GM12878 (cell line): ENCODE results near the gene MARVELD2. TPM values are rescaled to one million over a fixed set of nuclear protein-coding genes. Genes with fewer than 3 reads are reported as not detected.

ENCODE experiments used
- ATAC-seq: fragments of 200-7000 bp; cut with Tn5 transposase; 3 replicates; pipeline ENCODE4 v1.9.1; 2020; ENCODE audit warnings: mild to moderate bottlenecking, moderate library complexity
- BruUV-seq: library from RNA; stranded (reverse); fragments of 400-500 nt; replicated peaks from 2 replicates; lab custom pipeline; 2021; lab: Mats Ljungman, UMichigan
- CTCF ChIA-PET: fragments of 300-600 bp; sonication (Branson Sonifier 250); formaldehyde crosslinking; extraction: SDS; loops from one replicate; lab custom pipeline; 2021; ENCODE audit warnings: inconsistent platforms; lab: Yijun Ruan, JAX
- POLR2A ChIA-PET: fragments of 350-600 bp; formaldehyde crosslinking; extraction: SDS; loops from one replicate; lab custom pipeline; 2021; ENCODE audit warnings: inconsistent platforms; lab: Charles Lee
- RAD21 ChIA-PET: fragments of 300-600 bp; sonication (Branson Sonifier 250); formaldehyde crosslinking; loops from one replicate; lab custom pipeline; 2023; ENCODE audit warnings: antibody characterized with exemption; ENCODE audit not compliant: unreplicated experiment; lab: Charles Lee
- SMC1A ChIA-PET: fragments of 300-600 bp; sonication (Branson Sonifier 250); formaldehyde crosslinking; loops from one replicate; lab custom pipeline; 2023; ENCODE audit not compliant: unreplicated experiment, uncharacterized antibody; lab: Charles Lee
- DNase-seq: peaks from one replicate; pipeline ENCODE4 v3.0.0-alpha.2; 2011; ENCODE audit warnings: low read depth, low spot score
- FAIRE-seq: peaks from 3 replicates; lab custom pipeline; 2011; peaks lifted over from hg19 to GRCh38; lab: Jason Lieb, UNC
- H2AFZ ChIP-seq: 2 replicates; pipeline ENCODE4 v1.6.0; 2011; ENCODE audit warnings: low read depth, low read length, control low read depth; ENCODE audit not compliant: control insufficient read depth
- H3K27ac ChIP-seq: 2 replicates; pipeline ENCODE4 v1.5.1; 2011; ENCODE audit warnings: control low read depth; ENCODE audit not compliant: control insufficient read depth, insufficient read depth
- H3K27me3 ChIP-seq, 2 experiments: replicated peaks in 1 of 2; 2 replicates each; pipeline versions ENCODE4 v1.6.0 to v1.6.1; 2011; ENCODE audit warnings: low read length in 1 of 2; ENCODE audit not compliant: control insufficient read depth in 2 of 2, insufficient read depth in 2 of 2
- H3K36me3 ChIP-seq, 2 experiments: 2 replicates each; pipeline ENCODE4 v1.5.1; 2011; ENCODE audit warnings: low read length in 1 of 2; ENCODE audit not compliant: control insufficient read depth in 2 of 2, insufficient read depth in 2 of 2
- H3K4me1 ChIP-seq: 2 replicates; pipeline ENCODE4 v1.6.1; 2011; ENCODE audit warnings: mild to moderate bottlenecking, low read length, moderate library complexity, mixed read lengths; ENCODE audit not compliant: control insufficient read depth, insufficient read depth
- H3K4me2 ChIP-seq: 2 replicates; pipeline ENCODE4 v1.6.0; 2011; ENCODE audit warnings: control low read depth; ENCODE audit not compliant: control insufficient read depth, insufficient read depth
- H3K4me3 ChIP-seq: fragments of 200-600 bp; sonication (generic); 2 replicates; pipeline ENCODE4 v1.5.1; 2016
- H3K79me2 ChIP-seq: 2 replicates; pipeline ENCODE4 v1.6.0; 2011; ENCODE audit warnings: low read length; ENCODE audit not compliant: control insufficient read depth, insufficient read depth
- H3K9ac ChIP-seq: 2 replicates; pipeline ENCODE4 v1.8.0; 2011; ENCODE audit warnings: low read length, control low read depth, mixed read lengths; ENCODE audit not compliant: control insufficient read depth, insufficient read depth
- H3K9me3 ChIP-seq: replicated peaks from 3 replicates; pipeline ENCODE4 v1.5.1; 2011; ENCODE audit warnings: mild to moderate bottlenecking, low read length; ENCODE audit not compliant: control insufficient read depth, insufficient read depth
- H4K20me1 ChIP-seq: 2 replicates; pipeline ENCODE4 v1.6.0; 2011; ENCODE audit not compliant: control insufficient read depth, insufficient read depth
- ATF2 ChIP-seq: IDR thresholded peaks from 2 replicates; pipeline ENCODE4 v1.6.1; 2012; ENCODE audit warnings: low read length, inconsistent platforms
- CTCF ChIP-seq, 3 experiments: IDR thresholded peaks in 2 of 3; conservative IDR thresholded peaks in 1 of 3; 2 replicates each; pipeline ENCODE4 v1.5.1; 2011; ENCODE audit warnings: low read depth in 3 of 3, low read length in 3 of 3, mild to moderate bottlenecking in 3 of 3, control low read depth in 2 of 3, moderate library complexity in 2 of 3, inconsistent platforms in 1 of 3, mixed read lengths in 1 of 3; ENCODE audit not compliant: control insufficient read depth in 2 of 3, insufficient read depth in 1 of 3; ENCODE audit errors: extremely low read depth in 1 of 3
- IKZF1 ChIP-seq: fragments of 450-650 bp; conservative IDR thresholded peaks from 2 replicates; pipeline ENCODE4 v1.6.1; 2017; ENCODE audit warnings: antibody characterized with exemption, mild to moderate bottlenecking
- IKZF2 ChIP-seq, 2 experiments: fragments of 450-650 bp; IDR thresholded peaks; 2 replicates each; pipeline ENCODE4 v1.6.1; 2017; ENCODE audit warnings: mild to moderate bottlenecking in 2 of 2, moderate library complexity in 2 of 2
- KAT2A ChIP-seq: conservative IDR thresholded peaks from 2 replicates; pipeline ENCODE4 v1.6.1; 2011; ENCODE audit warnings: low read depth, low read length; ENCODE audit not compliant: control insufficient read depth
- MTA2 ChIP-seq: fragments of 450-650 bp; IDR thresholded peaks from 2 replicates; pipeline ENCODE4 v1.6.1; 2016; ENCODE audit warnings: low read depth, mild to moderate bottlenecking, moderate library complexity
- NFYA ChIP-seq: IDR thresholded peaks from 2 replicates; pipeline ENCODE4 v1.6.1; 2011; ENCODE audit warnings: low read depth, mild to moderate bottlenecking, low read length, improper control_type of control experiment, borderline replicate concordance
- POLR2AphosphoS2 ChIP-seq: IDR thresholded peaks from 2 replicates; pipeline ENCODE4 v1.6.1; 2011; ENCODE audit warnings: low read depth, mild to moderate bottlenecking, low read length, improper control_type of control experiment, moderate library complexity
- POLR2AphosphoS5 ChIP-seq: IDR thresholded peaks from 2 replicates; pipeline ENCODE4 v1.6.1; 2011; ENCODE audit warnings: mild to moderate bottlenecking, low read length, inconsistent platforms
- SMAD1 ChIP-seq: fragments of 450-650 bp; IDR thresholded peaks from 2 replicates; pipeline ENCODE4 v1.6.1; 2018; ENCODE audit warnings: mild to moderate bottlenecking, low read depth; ENCODE audit not compliant: partially characterized antibody
- SMAD5 ChIP-seq: IDR thresholded peaks from 2 replicates; pipeline ENCODE4 v1.6.1; 2016; ENCODE audit warnings: antibody characterized with exemption, low read depth
- ZBED1 ChIP-seq: IDR thresholded peaks from 2 replicates; pipeline ENCODE4 v1.6.1; 2016; ENCODE audit warnings: borderline replicate concordance
- ZNF24 ChIP-seq: fragments of 450-650 bp; IDR thresholded peaks from 2 replicates; pipeline ENCODE4 v1.6.1; 2017; ENCODE audit warnings: antibody characterized with exemption, mild to moderate bottlenecking
- ZNF687 ChIP-seq: fragments of 450-650 bp; IDR thresholded peaks from 2 replicates; pipeline ENCODE4 v1.6.1; 2017; ENCODE audit warnings: mild to moderate bottlenecking, moderate library complexity
- WGBS: methylation state at CpG from one replicate; pipeline ENCODE4 v1.1.6; 2016; ENCODE audit warnings: low lambda C conversion rate; ENCODE audit not compliant: insufficient replicate concordance, insufficient coverage; ENCODE audit errors: missing lambda C conversion rate; 5-methylcytosine and 5-hydroxymethylcytosine counted together
- in situ Hi-C: fragments of 300-500 bp; cut with MboI; formaldehyde crosslinking; loops from 9 replicates; pipeline ENCODE4 v1.14.3; 2018; ENCODE audit warnings: mixed read lengths
- intact Hi-C: fragments of 100-400 bp; cut with micrococcal nuclease; formaldehyde crosslinking; loops from one replicate; pipeline ENCODE4 v1.14.2; 2022; ENCODE audit not compliant: unreplicated experiment
- polyA plus RNA-seq, 11 experiments: library from polyadenylated mRNA; depleted of rRNA in 4 of 11; unstranded in 6 of 11; stranded (reverse) in 5 of 11; fragments of >200 nt; fragmentation: Nextera tagmentation in 4 of 11; fragmentation: Illumina TruSeq in 1 of 11; extraction: Ambion mirVana in 4 of 11; extraction: Trizol in 1 of 11; gene quantifications; 1 replicate in 1 of 11; 2 replicates in 10 of 11; pipeline versions ENCODE4 v1.2.1 to v1.2.3, GENCODE V29; 2011 to 2016; ENCODE audit warnings: inconsistent platforms in 2 of 11, missing spikeins in 2 of 11, low read depth in 1 of 11
- total RNA-seq, 4 experiments: library from RNA; depleted of rRNA in 3 of 4; stranded (reverse); fragments of >200 nt in 3 of 4; fragmentation: Illumina TruSeq in 1 of 4; extraction: Trizol in 1 of 4; gene quantifications; 2 replicates each; pipeline versions ENCODE4 v1.2.1 to v1.2.3, GENCODE V29; 2013 to 2021

Gene MARVELD2
- total and polyA plus RNA-seq, 10 of the 15 experiments (the other 5 are each of a cell fraction or from before 2014, with no cell fraction given) = 0.37 to 6.2 (median 3.8) TPM

GRCh38 chr5:69432412-69433206 lies 17.7 kb downstream of the MARVELD2 start:
- WGBS = 1% methylated on average over 8 of the region's 8 CpGs
- intact Hi-C loops = loop anchor here (1.0 to 10.0 kb wide), 3 partner anchors 35 to 60 kb away; partner anchors contain the start of gene OCLN
- peak overlapping the region; percentile 31 for H3K4me3 ChIP-seq
- RAD21 ChIA-PET = interaction anchor here (0.6 to 1.9 kb wide), 7 partner anchors 10 to 339 kb away, joined by 3 to 16 read pairs (median 4); partner anchors contain the start of genes OCLN and SLC30A5
- in situ Hi-C loops = no loop called here
- H3K27me3 ChIP-seq = no peaks in the 10 kb centered on the region
- FAIRE-seq (peak; percentile 76), DNase-seq (peak; percentile 64), ATAC-seq (peak; percentile 90)
- peak overlapping the region; percentile 76 for H3K27ac ChIP-seq
- POLR2A ChIA-PET = interaction anchor here (0.5 to 1.1 kb wide), 7 partner anchors 16 to 437 kb away, joined by 3 to 9 read pairs (median 3); partner anchors contain the start of genes AK6, RAD17 and TAF9
- SMC1A ChIA-PET = interaction anchor here (0.6 to 1.4 kb wide), 8 partner anchors 12 to 620 kb away, joined by 3 to 13 read pairs (median 4); partner anchors contain the start of gene RAD17
- no peaks in the 10 kb centered on the region for H3K79me2 ChIP-seq
- H3K9ac ChIP-seq = peak overlapping the region; percentile 50
- CTCF ChIA-PET = interaction anchor here (0.6 to 1.7 kb wide), 5 partner anchors 35 to 339 kb away, joined by 3 to 5 read pairs (median 3); partner anchors contain the start of gene SLC30A5
- no peaks in the 10 kb centered on the region for H3K36me3 ChIP-seq
- no peaks in the 10 kb centered on the region for H4K20me1 ChIP-seq
- no peaks in the 10 kb centered on the region for H3K9me3 ChIP-seq
- H3K4me2 ChIP-seq = peak overlapping the region; percentile 48
- BruUV-seq = TSS peak; percentile 86
- peaks cover 9% of the 10 kb centered on the region; the same call in 1 of the 2 replicates for H3K4me1 ChIP-seq
- H2AFZ ChIP-seq = peak overlapping the region; percentile 75
- TF ChIP-seq ZNF687 (no peak), IKZF2 (IDR thresholded peaks at IDR 0.05) (peak; percentile 80 to 88), ZBED1 (peak; percentile 96; the same call in 1 of the 2 replicates), MTA2 (peak; percentile 49; the same call in 1 of the 2 replicates), POLR2AphosphoS2 (no peak), KAT2A (no peak), POLR2AphosphoS5 (no peak), SMAD1 (no peak), NFYA (no peak), CTCF (IDR thresholded peaks at IDR 0.05 in 2 of 3, conservative IDR thresholded peaks at IDR 0.05 in 1 of 3; ENCODE audit: control insufficient read depth in 2 of 3, extremely low read depth in 1 of 3, insufficient read depth in 1 of 3, low read depth in 3 of 3, low read length in 3 of 3) (no peak), ATF2 (peak; percentile 65; the same call in 1 of the 2 replicates), IKZF1 (peak; percentile 78), ZNF24 (peak; percentile 97), SMAD5 (no peak)
